SHP77 treated with DMSO at 0.1 percent for 48 hours (cell line): ENCODE results near the gene SH2D7.

Experiments
- DNase-seq: peaks from one replicate; lab custom pipeline; 2025; lab: John Stamatoyannopoulos, UW

Gene SH2D7

GRCh38 chr15:78079298-78080087 lies 12.9 kb upstream of the SH2D7 start:
- DNase-seq: no peak

- no peak for DNase-seq
Measured at GRCh38 chr15:78080088-78080460, 12.3 kb upstream of the SH2D7 start.

GRCh38 chr15:78082106-78082742 lies 10.1 kb upstream of the SH2D7 start:
- no peak for DNase-seq

GRCh38 chr15:78082743-78083110 lies 9.6 kb upstream of the SH2D7 start:
- no peak for DNase-seq

- no peak for DNase-seq
Measured at GRCh38 chr15:78083186-78083585, 9.2 kb upstream of the SH2D7 start.

GRCh38 chr15:78083687-78084448 lies 8.5 kb upstream of the SH2D7 start:
- no peak for DNase-seq

GRCh38 chr15:78084449-78084750 lies 8.0 kb upstream of the SH2D7 start:
- no peak for DNase-seq

GRCh38 chr15:78085928-78086327 lies 6.4 kb upstream of the SH2D7 start:
- DNase-seq: no peak

GRCh38 chr15:78087951-78088772 lies 4.2 kb upstream of the SH2D7 start:
- DNase-seq: no peak

GRCh38 chr15:78088773-78089080 lies 3.6 kb upstream of the SH2D7 start:
- DNase-seq: no peak

- DNase-seq: no peak
Measured at GRCh38 chr15:78090422-78091063, 1.8 kb upstream of the SH2D7 start.

GRCh38 chr15:78093242-78094020 lies 1.1 kb downstream of the SH2D7 start:
- DNase-seq: no peak

- DNase-seq: no peak
Measured at GRCh38 chr15:78097667-78098066, 5.3 kb downstream of the SH2D7 start.

- no peak for DNase-seq
Measured at GRCh38 chr15:78098131-78098755, 5.9 kb downstream of the SH2D7 start.

- DNase-seq: no peak
Measured at GRCh38 chr15:78100886-78101285, 8.5 kb downstream of the SH2D7 start.

- DNase-seq: no peak
Measured at GRCh38 chr15:78101423-78102105, 9.2 kb downstream of the SH2D7 start.

- no peak for DNase-seq
Measured at GRCh38 chr15:78102211-78102610, 9.8 kb downstream of the SH2D7 start.

GRCh38 chr15:78102741-78103140 lies 10.4 kb downstream of the SH2D7 start:
- DNase-seq: no peak

- DNase-seq: no peak
Measured at GRCh38 chr15:78103406-78104118, 11.2 kb downstream of the SH2D7 start.

- no peak for DNase-seq
Measured at GRCh38 chr15:78104119-78104479, 11.7 kb downstream of the SH2D7 start.
